IMR-90 (cell line): ENCODE results near the gene PRKAG3. TPM values are rescaled to one million over a fixed set of nuclear protein-coding genes. Genes with fewer than 3 reads are reported as not detected.

Source experiments
- ATAC-seq: fragments of 200-7000 bp; cut with Tn5 transposase; 2 replicates; pipeline ENCODE4 v1.9.1; 2020; ENCODE audit warnings: low read depth, mild to moderate bottlenecking, moderate library complexity
- BruUV-seq: library from RNA; stranded (reverse); fragments of 400-500 nt; replicated peaks from 2 replicates; lab custom pipeline; 2021; lab: Mats Ljungman, UMichigan
- CTCF ChIA-PET: fragments of 300-600 bp; formaldehyde crosslinking; extraction: SDS; loops from one replicate; lab custom pipeline; 2021; ENCODE audit warnings: antibody characterized with exemption; lab: Yijun Ruan, JAX
- POLR2A ChIA-PET: fragments of 300-600 bp; sonication (Branson Sonifier 250); formaldehyde crosslinking; loops from one replicate; lab custom pipeline; 2022; ENCODE audit warnings: antibody characterized with exemption; ENCODE audit not compliant: unreplicated experiment; lab: Charles Lee
- DNase-seq: peaks from one replicate; pipeline ENCODE4 v3.0.0; 2013
- H2AFZ ChIP-seq: replicated peaks from 2 replicates; pipeline ENCODE3; 2013; ENCODE audit warnings: low read length, mild to moderate bottlenecking; ENCODE audit not compliant: poor library complexity
- H2AK5ac ChIP-seq: 2 replicates; pipeline ENCODE4 v1.6.1; 2013; ENCODE audit warnings: low read depth, low read length, inconsistent platforms
- H2AK9ac ChIP-seq: replicated peaks from 2 replicates; pipeline ENCODE3; 2013; ENCODE audit warnings: mild to moderate bottlenecking, low read depth, low read length, moderate library complexity; ENCODE audit not compliant: poor library complexity
- H2BK120ac ChIP-seq: 2 replicates; pipeline ENCODE4 v1.6.1; 2013; ENCODE audit warnings: low read depth, low read length, inconsistent platforms
- H2BK15ac ChIP-seq: 3 replicates; pipeline ENCODE4 v1.6.1; 2013; ENCODE audit warnings: low read depth, low read length, inconsistent platforms
- H2BK20ac ChIP-seq: 2 replicates; pipeline ENCODE4 v1.6.1; 2013; ENCODE audit warnings: low read depth, mild to moderate bottlenecking, inconsistent platforms, low read length, moderate library complexity
- H2BK5ac ChIP-seq: 2 replicates; pipeline ENCODE4 v1.6.1; 2013; ENCODE audit warnings: mild to moderate bottlenecking, low read depth, low read length, inconsistent platforms; ENCODE audit not compliant: poor library complexity, severe bottlenecking
- H3K14ac ChIP-seq: replicated peaks from 2 replicates; pipeline ENCODE4 v1.6.1; 2013; ENCODE audit warnings: low read depth, low read length, inconsistent platforms
- H3K18ac ChIP-seq: 2 replicates; pipeline ENCODE4 v1.6.1; 2013; ENCODE audit warnings: low read depth, low read length, control low read depth
- H3K23ac ChIP-seq: 2 replicates; pipeline ENCODE4 v1.6.1; 2013; ENCODE audit warnings: low read depth, low read length, inconsistent platforms
- H3K27ac ChIP-seq: 2 replicates; pipeline ENCODE4 v1.5.1; 2013; ENCODE audit warnings: mild to moderate bottlenecking, control low read depth, low read length; ENCODE audit not compliant: insufficient read depth
- H3K27me3 ChIP-seq: 2 replicates; pipeline ENCODE4 v1.6.1; 2013; ENCODE audit warnings: low read length; ENCODE audit not compliant: control insufficient read depth, insufficient read depth
- H3K36me3 ChIP-seq: 2 replicates; pipeline ENCODE4 v1.6.1; 2013; ENCODE audit warnings: low read length, mixed read lengths; ENCODE audit not compliant: control insufficient read depth, insufficient read depth
- H3K4ac ChIP-seq: 2 replicates; pipeline ENCODE4 v1.6.1; 2013; ENCODE audit warnings: low read depth, low read length, inconsistent platforms
- H3K4me1 ChIP-seq: 2 replicates; pipeline ENCODE4 v1.6.1; 2013; ENCODE audit warnings: low read length, mixed read lengths; ENCODE audit not compliant: control insufficient read depth, insufficient read depth
- H3K4me2 ChIP-seq: 2 replicates; pipeline ENCODE4 v1.6.1; 2013; ENCODE audit warnings: low read depth, mild to moderate bottlenecking, control low read depth, low read length, moderate library complexity
- H3K4me3 ChIP-seq: 2 replicates; pipeline ENCODE4 v1.5.1; 2013; ENCODE audit warnings: low read depth, mild to moderate bottlenecking, control low read depth, low read length, moderate library complexity; ENCODE audit not compliant: insufficient read depth
- H3K56ac ChIP-seq: 2 replicates; pipeline ENCODE4 v1.6.1; 2013; ENCODE audit warnings: low read length, inconsistent platforms; ENCODE audit not compliant: insufficient read depth; ENCODE audit errors: extremely low read depth
- H3K79me1 ChIP-seq, 2 experiments: 2 replicates each; pipeline ENCODE4 v1.6.1; 2013; ENCODE audit warnings: low read length in 2 of 2, inconsistent platforms in 1 of 2, low read depth in 1 of 2
- H3K9ac ChIP-seq: 2 replicates; pipeline ENCODE4 v1.6.1; 2013; ENCODE audit warnings: low read depth, low read length, control low read depth
- H3K9me1 ChIP-seq: 2 replicates; pipeline ENCODE4 v1.6.1; 2013; ENCODE audit warnings: low read length, inconsistent platforms; ENCODE audit not compliant: insufficient read depth
- H3K9me3 ChIP-seq: 2 replicates; pipeline ENCODE4 v1.6.1; 2013; ENCODE audit warnings: low read length; ENCODE audit not compliant: control insufficient read depth, insufficient read depth
- H4K20me1 ChIP-seq: 2 replicates; pipeline ENCODE4 v1.6.1; 2013; ENCODE audit warnings: low read length, inconsistent platforms; ENCODE audit not compliant: insufficient read depth
- H4K5ac ChIP-seq: 2 replicates; pipeline ENCODE4 v1.6.1; 2013; ENCODE audit warnings: mild to moderate bottlenecking, low read depth, low read length, control low read depth
- H4K8ac ChIP-seq, 2 experiments: 2 replicates each; pipeline ENCODE4 v1.6.1; 2013; ENCODE audit warnings: low read depth in 2 of 2, low read length in 2 of 2, control low read depth in 1 of 2, inconsistent platforms in 1 of 2
- H4K91ac ChIP-seq: 2 replicates; pipeline ENCODE4 v1.6.1; 2013; ENCODE audit warnings: low read depth, low read length, inconsistent platforms; ENCODE audit not compliant: insufficient read depth
- CHD1 ChIP-seq: IDR thresholded peaks from 2 replicates; pipeline ENCODE4 v1.6.1; 2012; ENCODE audit warnings: low read depth, low read length, improper control_type of control experiment
- WGBS, 2 experiments: methylation state at CpG; one replicate each; pipeline versions ENCODE4 v1.1.5 to v1.1.7; 2013; ENCODE audit warnings: missing lambda C conversion rate in 2 of 2; ENCODE audit not compliant: insufficient read length in 1 of 2; ENCODE audit errors: extremely low coverage in 2 of 2; 5-methylcytosine and 5-hydroxymethylcytosine counted together
- dilution Hi-C: fragments of 300-500 bp; cut with HindIII; formaldehyde crosslinking; loops from one replicate; pipeline ENCODE4 v1.14.3; 2018; ENCODE audit warnings: low sequenced_read_pairs; ENCODE audit not compliant: unreplicated experiment
- in situ Hi-C: fragments of 300-500 bp; cut with MboI; formaldehyde crosslinking; loops from 3 replicates; pipeline ENCODE4 v1.14.3; 2019; ENCODE audit warnings: low sequenced_read_pairs, inconsistent platforms, mixed read lengths
- intact Hi-C: fragments of 100-400 bp; cut with micrococcal nuclease; formaldehyde crosslinking; loops from 2 replicates; pipeline ENCODE4 v1.10.0; 2022
- polyA plus RNA-seq, 3 experiments: library from polyadenylated mRNA; depleted of rRNA; stranded (reverse); fragments of >200 nt; gene quantifications; 2 replicates each; pipeline ENCODE4 v1.2.3, GENCODE V29; 2012; ENCODE audit warnings: low replicate concordance in 1 of 3
- total RNA-seq: library from RNA; depleted of rRNA; stranded (reverse); fragments of >200 nt; gene quantifications from 2 replicates; pipeline ENCODE4 v1.2.3, GENCODE V29; 2012

Gene PRKAG3
- total and polyA plus RNA-seq, 2 of the 4 experiments (the other 2 are of a cell fraction), result not detected

GRCh38 chr2:218861645-218862318 lies 30.2 kb upstream of the PRKAG3 start:
- no peak overlapping the region for H2AK9ac ChIP-seq
- H3K4me2 ChIP-seq, result no peak overlapping the region
- no peak overlapping the region for H3K9ac ChIP-seq
- H3K36me3 ChIP-seq, result no peaks in the 10 kb centered on the region
- no peak overlapping the region for H3K4ac ChIP-seq
- POLR2A ChIA-PET, result no interaction called here
- 50% methylated on average over 1 of the region's 7 CpGs; no CpG with 5 or more reads in 1 of the 2 experiments for WGBS, 2 experiments
- H2BK15ac ChIP-seq, result no peak overlapping the region
- in situ Hi-C loops, result no loop called here
- no peak overlapping the region for H3K56ac ChIP-seq
- H3K23ac ChIP-seq, result no peak overlapping the region
- H3K14ac ChIP-seq, result no peak overlapping the region
- no peak overlapping the region for H3K18ac ChIP-seq
- H2AFZ ChIP-seq, result no peak overlapping the region
- H4K20me1 ChIP-seq, result no peaks in the 10 kb centered on the region; the same call in 1 of the 2 replicates
- no peak overlapping the region for H2BK5ac ChIP-seq
- no peak for ATAC-seq
- no peaks in the 10 kb centered on the region for H3K79me1 ChIP-seq
- no peak overlapping the region for H3K27ac ChIP-seq
- H2BK20ac ChIP-seq, result no peak overlapping the region
- H3K4me3 ChIP-seq, result no peak overlapping the region
- no peak overlapping the region for H2AK5ac ChIP-seq
- no peak overlapping the region for H2BK120ac ChIP-seq
- CTCF ChIA-PET, result interaction anchor here (1.0 kb wide), 1 partner anchor 14 kb away, joined by 3 read pairs; no protein-coding TSS in a partner anchor
- peaks cover 81% of the 10 kb centered on the region for H3K27me3 ChIP-seq
- DNase-seq, result no peak
- H3K4me1 ChIP-seq, result peaks cover 5% of the 10 kb centered on the region; the same call in 1 of the 2 replicates
- intact Hi-C loops, result no loop called here
- H4K8ac ChIP-seq, result no peak overlapping the region
- H3K9me1 ChIP-seq, result no peaks in the 10 kb centered on the region
- H4K91ac ChIP-seq, result no peak overlapping the region
- peaks cover 2% of the 10 kb centered on the region; the same call in 1 of the 2 replicates for H3K9me3 ChIP-seq
- TF ChIP-seq CHD1, result no peak
- no peak overlapping the region for H4K5ac ChIP-seq
- dilution Hi-C loops, result no loop called here
- BruUV-seq, result no TSS peak
